Type B pancreatic cell (in vitro differentiated cells): ENCODE measurements around the gene NT5C2. TPM values are rescaled to one million over a fixed set of nuclear protein-coding genes. Genes with fewer than 3 reads are reported as not detected.
"Not testable (repeated sequence)": the region's sequence is repeated elsewhere in the genome, so short reads cannot be mapped to it uniquely, and the experiment has no call there.

Source experiments
- DNase-seq: peaks from one replicate; pipeline ENCODE4 v3.0.0; 2021; ENCODE audit warnings: mixed read lengths; ENCODE audit not compliant: unreplicated experiment; ENCODE audit errors: extremely low spot score
- H3K27ac Mint-ChIP-seq: 2 replicates; pipeline ENCODE4 v1.8.0; 2021; ENCODE audit warnings: mild to moderate bottlenecking, mixed read lengths
- H3K27me3 Mint-ChIP-seq: 2 replicates; pipeline ENCODE4 v1.8.0; 2021; ENCODE audit warnings: mixed read lengths
- H3K36me3 Mint-ChIP-seq: 2 replicates; pipeline ENCODE4 v1.8.0; 2021; ENCODE audit warnings: mixed read lengths
- H3K4me1 Mint-ChIP-seq: one replicate; pipeline ENCODE4 v1.8.0; 2021; ENCODE audit warnings: mixed read lengths; ENCODE audit not compliant: unreplicated experiment
- H3K4me3 Mint-ChIP-seq: 2 replicates; pipeline ENCODE4 v1.8.0; 2021; ENCODE audit warnings: mild to moderate bottlenecking, mixed read lengths
- H3K9me3 Mint-ChIP-seq: 2 replicates; pipeline ENCODE4 v1.8.0; 2021; ENCODE audit warnings: mixed read lengths
- total RNA-seq: library from RNA; stranded (reverse); gene quantifications from 2 replicates; pipeline ENCODE4 v1.2.1, GENCODE V29; 2021; ENCODE audit warnings: low replicate concordance
- TF ChIP-seq, protein P1 (sequence below): fragments of 200-600 bp; sonication (generic); conservative IDR thresholded peaks from 2 replicates; pipeline ENCODE4 v1.5.0; 2021; ENCODE audit warnings: antibody characterized with exemption, mild to moderate bottlenecking

Gene NT5C2
- total RNA-seq, 1 donor from 2014 or later: 96.5 TPM

DNA sequence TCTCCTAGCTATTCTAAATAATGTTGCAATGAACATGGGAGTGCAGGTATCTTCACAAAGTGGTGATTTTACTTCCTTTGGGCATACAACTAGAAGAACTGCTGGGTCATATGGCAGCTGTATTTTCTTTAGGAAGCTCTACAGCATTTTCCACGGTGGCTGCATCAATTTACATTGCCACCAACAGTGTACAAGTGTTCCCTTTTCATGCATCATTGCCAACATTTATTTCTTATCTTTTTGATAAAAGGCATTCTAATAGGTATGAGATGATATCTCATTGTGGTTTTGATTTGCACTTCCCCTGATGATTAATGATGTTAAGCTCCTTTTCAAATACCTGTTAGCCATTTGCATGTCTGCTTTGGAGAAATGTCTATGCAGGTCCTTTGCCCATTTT lies 52.6 kb downstream of the NT5C2 start:
- TF ChIP-seq, protein P1, sequence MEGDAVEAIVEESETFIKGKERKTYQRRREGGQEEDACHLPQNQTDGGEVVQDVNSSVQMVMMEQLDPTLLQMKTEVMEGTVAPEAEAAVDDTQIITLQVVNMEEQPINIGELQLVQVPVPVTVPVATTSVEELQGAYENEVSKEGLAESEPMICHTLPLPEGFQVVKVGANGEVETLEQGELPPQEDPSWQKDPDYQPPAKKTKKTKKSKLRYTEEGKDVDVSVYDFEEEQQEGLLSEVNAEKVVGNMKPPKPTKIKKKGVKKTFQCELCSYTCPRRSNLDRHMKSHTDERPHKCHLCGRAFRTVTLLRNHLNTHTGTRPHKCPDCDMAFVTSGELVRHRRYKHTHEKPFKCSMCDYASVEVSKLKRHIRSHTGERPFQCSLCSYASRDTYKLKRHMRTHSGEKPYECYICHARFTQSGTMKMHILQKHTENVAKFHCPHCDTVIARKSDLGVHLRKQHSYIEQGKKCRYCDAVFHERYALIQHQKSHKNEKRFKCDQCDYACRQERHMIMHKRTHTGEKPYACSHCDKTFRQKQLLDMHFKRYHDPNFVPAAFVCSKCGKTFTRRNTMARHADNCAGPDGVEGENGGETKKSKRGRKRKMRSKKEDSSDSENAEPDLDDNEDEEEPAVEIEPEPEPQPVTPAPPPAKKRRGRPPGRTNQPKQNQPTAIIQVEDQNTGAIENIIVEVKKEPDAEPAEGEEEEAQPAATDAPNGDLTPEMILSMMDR: no peak
- H3K36me3 Mint-ChIP-seq: peaks cover 25% of the 10 kb centered on the region
- no peak for DNase-seq

DNA sequence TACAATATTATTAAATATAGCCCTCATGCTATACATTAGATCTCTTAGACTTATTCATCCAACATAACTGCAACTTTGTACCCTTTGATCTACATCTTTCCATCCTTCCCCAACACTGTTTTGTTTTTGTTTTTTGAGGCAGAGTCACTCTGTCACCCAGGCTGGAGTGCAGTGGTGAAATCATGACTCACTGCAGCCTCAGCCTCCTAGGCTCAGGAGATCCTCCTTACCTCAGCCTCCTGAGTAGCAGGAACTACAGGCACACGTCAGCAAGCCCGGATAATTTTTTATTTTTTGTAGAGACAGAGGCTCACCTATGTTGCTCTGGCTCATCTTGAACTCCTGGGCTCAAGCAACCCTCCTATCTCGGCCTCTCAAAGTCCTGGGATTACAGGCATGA lies 53.3 kb downstream of the NT5C2 start:
- Mint-ChIP-seq H3K4me1 (peaks cover 6% of the 10 kb centered on the region), H3K27me3 (no peaks in the 10 kb centered on the region), H3K4me3 (no peak overlapping the region), H3K27ac (no peak overlapping the region), H3K36me3 (peaks cover 31% of the 10 kb centered on the region), H3K9me3 (no peaks in the 10 kb centered on the region)
- DNase-seq: no peak
- TF ChIP-seq, protein P1: no peak

More for the DNA sequence above, 52.6 kb downstream of the NT5C2 start:
- Mint-ChIP-seq H3K27me3 (no peaks in the 10 kb centered on the region), H3K4me1 (peaks cover 8% of the 10 kb centered on the region), H3K9me3 (no peaks in the 10 kb centered on the region), H3K4me3 (no peak overlapping the region), H3K27ac (no peak overlapping the region)

DNA sequence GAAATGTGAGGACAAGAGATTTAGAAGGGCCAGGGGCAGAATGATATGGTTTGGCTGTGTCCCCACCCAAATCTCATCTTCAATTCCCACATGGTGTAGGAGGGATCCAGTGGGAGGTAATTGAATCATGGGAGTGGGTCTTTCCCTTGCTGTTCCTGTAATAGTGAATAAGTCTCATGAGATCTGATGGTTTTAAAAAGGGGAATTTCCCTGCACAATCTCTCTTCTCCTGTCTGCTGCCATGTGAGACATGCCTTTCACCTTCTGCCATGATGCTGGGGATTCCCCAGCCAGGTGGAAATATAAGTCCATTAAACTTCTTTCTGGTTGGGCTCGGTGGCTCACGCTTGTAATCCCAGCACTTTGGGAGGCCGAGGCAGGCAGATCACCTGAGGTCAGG lies 57.9 kb downstream of the NT5C2 start:
- not testable (repeated sequence) for H3K4me1 Mint-ChIP-seq, H3K27me3 Mint-ChIP-seq, H3K27ac Mint-ChIP-seq, H3K4me3 Mint-ChIP-seq, DNase-seq, H3K9me3 Mint-ChIP-seq
- peaks cover 56% of the 10 kb centered on the region for H3K36me3 Mint-ChIP-seq

DNA sequence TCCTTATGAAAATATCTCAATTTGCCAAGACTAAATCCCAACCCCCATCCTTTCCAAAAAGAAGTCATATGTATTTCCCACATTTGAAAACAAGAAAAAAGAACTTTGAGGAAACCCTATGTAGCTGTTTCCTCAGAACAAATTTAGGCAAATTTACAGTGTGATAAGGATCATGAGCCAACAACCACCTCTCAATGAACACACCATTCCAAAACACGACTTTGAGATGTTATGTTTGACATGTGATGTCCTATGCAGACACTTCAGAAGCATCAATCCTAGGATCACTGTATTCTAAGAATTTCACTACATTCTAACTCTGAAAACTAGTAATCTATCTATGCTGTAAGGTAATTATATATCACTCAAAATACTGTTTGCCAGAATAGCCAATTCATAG lies 62.2 kb downstream of the NT5C2 start:
- peaks cover 41% of the 10 kb centered on the region for H3K36me3 Mint-ChIP-seq
- H3K4me3 Mint-ChIP-seq: no peak overlapping the region
- no peaks in the 10 kb centered on the region for H3K9me3 Mint-ChIP-seq
- H3K4me1 Mint-ChIP-seq: peaks cover 2% of the 10 kb centered on the region
- no peak for DNase-seq
- no peak overlapping the region for H3K27ac Mint-ChIP-seq
- no peaks in the 10 kb centered on the region for H3K27me3 Mint-ChIP-seq
- TF ChIP-seq, protein P1: no peak

DNA sequence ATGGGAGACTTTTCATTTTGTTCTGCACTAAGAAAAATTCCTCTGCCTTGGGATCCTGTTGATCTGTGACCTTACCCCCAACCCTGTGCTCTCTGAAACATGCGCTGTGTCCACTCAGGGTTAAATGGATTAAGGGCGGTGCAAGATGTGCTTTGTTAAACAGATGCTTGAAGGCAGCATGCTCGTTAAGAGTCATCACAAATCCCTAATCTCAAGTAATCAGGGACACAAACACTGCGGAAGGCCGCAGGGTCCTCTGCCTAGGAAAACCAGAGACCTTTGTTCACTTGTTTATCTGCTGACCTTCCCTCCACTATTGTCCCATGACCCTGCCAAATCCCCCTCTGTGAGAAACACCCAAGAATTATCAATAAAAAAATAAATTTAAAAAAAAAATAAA lies 62.9 kb downstream of the NT5C2 start:
- H3K9me3 Mint-ChIP-seq, H3K4me1 Mint-ChIP-seq, DNase-seq, H3K27ac Mint-ChIP-seq, H3K27me3 Mint-ChIP-seq, H3K4me3 Mint-ChIP-seq: not testable (repeated sequence)
- peaks cover 39% of the 10 kb centered on the region for H3K36me3 Mint-ChIP-seq

DNA sequence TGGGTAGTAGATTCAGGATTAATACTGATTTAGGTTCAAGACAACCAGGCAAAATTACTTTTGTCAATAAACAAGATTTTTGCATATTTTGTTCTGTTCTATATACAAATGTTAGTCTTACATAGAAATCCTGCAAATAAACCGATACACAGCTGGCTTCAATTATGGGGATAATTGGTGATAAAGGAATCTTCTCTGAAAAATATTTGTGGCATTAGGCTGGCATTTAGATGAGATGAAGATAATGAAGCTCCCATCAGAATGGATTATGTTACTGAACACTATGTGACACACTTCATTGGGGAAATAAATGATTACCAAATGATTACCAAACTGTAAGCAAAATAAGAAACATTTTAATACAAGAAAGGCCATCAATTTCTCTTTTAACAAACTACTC lies 65.8 kb downstream of the NT5C2 start:
- no peaks in the 10 kb centered on the region for H3K9me3 Mint-ChIP-seq
- H3K4me1 Mint-ChIP-seq: peaks cover 8% of the 10 kb centered on the region
- H3K27me3 Mint-ChIP-seq: no peaks in the 10 kb centered on the region
- no peak overlapping the region for H3K4me3 Mint-ChIP-seq
- DNase-seq: no peak
- TF ChIP-seq, protein P1: no peak
- H3K36me3 Mint-ChIP-seq: peaks cover 28% of the 10 kb centered on the region
- no peak overlapping the region for H3K27ac Mint-ChIP-seq
